LHCN-M2 (cell line): ENCODE results near the gene TMEM59L. TPM values are rescaled to one million over a fixed set of nuclear protein-coding genes. Genes with fewer than 3 reads are reported as not detected.
A peak's percentile ranks its signal among the peaks of the same experiment; 100 is the strongest.
"Not testable (repeated sequence)": the region's sequence is repeated elsewhere in the genome, so short reads cannot be mapped to it uniquely, and the experiment has no call there.

Experiments used
- DNase-seq: peaks from one replicate; pipeline ENCODE4 v3.0.0-alpha.2; 2012; ENCODE audit warnings: low read depth
- total RNA-seq: library from RNA; depleted of rRNA; stranded (reverse); fragments of >200 nt; gene quantifications from 2 replicates; pipeline ENCODE4 v1.2.3, GENCODE V29; 2014

TMEM59L gene
- total RNA-seq, 1 experiment from 2014 or later = 0.11 TPM

DNA sequence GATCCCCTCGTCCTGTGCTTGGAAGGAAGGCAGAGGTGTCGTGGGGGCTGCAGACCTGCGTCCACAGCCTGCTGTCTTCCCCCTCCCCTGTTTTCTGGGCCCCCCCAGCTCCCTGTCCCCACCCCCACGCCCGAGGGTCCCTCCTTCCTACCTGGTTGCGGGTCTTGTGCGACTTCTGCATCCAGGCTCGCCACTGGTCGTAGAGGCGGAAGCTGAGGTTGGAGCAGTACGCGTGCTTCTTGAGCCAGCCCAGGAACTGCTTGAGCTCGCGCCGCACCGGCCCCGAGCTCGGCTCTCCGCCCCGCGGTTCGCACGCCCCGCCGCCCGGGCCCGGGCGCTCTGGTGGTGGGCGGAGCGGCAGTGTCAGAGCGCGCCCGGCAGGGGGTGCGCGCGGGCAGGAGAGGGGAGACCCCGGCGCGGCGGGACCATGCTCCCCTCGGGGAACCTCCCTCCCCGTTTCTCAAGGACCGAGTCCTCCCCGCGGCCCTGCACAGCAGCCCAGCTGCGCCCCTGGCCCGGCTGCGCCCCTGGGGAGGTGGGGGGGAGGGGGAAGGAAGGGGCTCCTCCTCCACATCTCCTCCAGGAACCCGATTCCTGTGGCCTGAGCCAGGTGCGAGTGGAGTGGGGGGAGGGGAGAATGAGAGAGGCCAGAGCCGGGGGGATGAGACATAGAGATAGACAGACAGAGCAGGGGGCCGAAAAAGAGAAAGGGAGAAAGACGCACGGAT, 18.4 kb upstream of the TMEM59L start:
- peak; percentile 36 for DNase-seq

DNA sequence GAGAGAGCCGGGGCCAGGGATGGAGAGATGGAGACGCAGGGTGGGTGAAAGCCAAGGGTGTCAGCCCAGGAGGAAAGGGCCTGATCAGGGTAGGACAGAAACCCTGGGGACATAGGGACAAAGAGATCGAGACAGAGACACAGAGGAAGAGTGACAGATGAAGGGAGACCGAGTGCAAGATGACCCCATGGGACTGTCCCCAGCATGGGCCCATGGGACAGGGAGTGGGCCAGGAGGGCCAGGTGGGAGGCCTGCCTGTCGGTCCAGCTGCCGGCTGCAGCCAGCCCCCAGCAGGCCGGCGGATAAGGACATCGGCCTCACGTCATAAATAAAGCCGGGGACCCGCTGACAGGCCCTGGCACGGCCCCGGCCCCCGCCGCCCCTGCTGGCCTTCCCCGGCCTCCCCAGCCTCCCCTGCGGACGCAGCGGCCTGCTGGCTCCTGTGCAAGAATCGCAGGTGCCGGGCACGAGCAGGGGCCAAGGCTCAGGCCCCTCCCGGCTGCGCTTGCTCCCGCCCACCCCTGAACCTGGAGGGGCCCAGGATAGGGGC, 17.8 kb upstream of the TMEM59L start:
- no peak for DNase-seq

GRCh38 chr19:18595475-18595874, 17.2 kb upstream of the TMEM59L start:
- no peak for DNase-seq

DNA sequence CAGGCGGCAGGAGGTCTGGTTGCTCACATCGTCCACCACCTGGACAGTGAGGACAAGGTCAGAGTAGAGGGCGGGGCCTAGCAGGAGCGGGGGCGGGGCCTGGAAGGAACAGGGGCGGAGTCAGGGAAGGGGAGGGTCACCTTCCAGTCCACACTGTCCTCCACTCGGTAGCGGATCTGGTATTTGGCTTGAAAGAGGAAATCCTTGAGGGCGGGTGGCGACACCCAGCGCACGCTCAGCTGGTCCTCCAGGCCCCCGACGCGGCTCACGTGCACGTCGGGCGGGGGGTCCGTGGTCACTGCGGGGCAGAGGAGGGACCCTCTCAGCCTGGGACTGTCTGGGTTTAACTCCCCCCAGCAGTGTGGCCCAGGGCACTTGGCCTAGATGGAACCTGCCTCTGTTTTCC, 15.9 kb upstream of the TMEM59L start:
- DNase-seq = no peak

DNA sequence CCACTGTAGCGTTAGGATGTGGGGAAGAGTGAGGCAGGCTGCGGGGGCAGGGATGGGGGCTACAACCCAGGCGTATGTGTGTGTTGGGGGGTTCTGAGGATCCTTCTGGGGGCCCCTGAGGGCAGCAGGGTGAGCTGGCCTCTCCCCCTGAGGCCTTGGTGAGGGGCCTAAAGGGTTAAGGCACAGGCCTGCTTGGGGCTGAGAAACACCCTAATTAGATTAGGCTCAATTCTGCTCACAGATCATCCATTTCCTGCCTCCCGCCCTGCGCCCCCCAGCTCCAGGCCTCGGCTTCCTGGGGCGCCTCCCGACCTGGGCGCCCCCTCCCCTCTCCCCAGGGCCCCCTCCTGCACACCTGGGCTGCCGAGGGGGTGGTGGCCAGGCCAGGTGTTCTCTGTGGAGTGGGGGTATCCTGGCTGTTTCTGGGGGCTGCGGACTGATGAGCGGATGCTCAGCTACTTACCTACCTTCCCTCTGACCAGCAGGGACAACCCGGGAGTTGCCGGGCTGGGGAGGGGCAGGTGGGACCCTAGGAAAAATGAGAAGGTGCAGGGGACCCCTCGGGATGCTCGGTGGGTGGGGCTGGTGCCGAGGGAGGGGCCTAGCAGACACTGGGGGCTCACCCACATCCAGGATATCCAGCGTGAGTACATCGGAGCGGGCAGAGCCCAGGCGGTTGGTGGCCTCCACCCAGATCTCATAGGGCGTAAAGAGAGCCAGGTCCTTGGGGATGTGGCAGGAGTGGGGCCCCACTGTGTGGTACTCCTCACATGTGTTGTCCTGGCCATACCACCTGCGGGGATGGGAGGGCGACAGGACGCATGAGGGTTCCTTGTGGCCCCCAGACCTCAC, 14.6 kb upstream of the TMEM59L start:
- no peak for DNase-seq

DNA sequence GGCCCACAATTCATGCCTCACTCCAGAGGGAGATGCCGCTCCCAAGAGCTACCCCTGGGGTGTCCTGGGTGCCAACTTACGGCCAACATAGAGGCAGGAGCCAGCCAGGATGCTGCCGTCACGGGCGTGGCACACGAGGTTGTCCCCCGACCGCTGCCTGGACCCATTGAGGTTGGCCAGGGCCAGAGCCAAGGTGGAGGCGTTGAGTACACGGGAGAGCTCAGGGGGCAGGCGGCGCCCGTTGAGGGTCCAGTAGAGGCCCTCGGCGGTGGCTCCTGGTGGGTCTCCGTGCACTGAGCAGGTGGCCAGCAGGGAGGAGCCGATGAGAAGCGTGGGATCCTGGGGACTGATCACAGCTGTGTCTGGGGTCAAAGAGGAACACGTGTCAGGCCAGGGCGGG, 13.2 kb upstream of the TMEM59L start:
- DNase-seq = no peak

- not testable (repeated sequence) for DNase-seq
Measured at GRCh38 chr19:18600692-18601397, 11.8 kb upstream of the TMEM59L start.

DNA sequence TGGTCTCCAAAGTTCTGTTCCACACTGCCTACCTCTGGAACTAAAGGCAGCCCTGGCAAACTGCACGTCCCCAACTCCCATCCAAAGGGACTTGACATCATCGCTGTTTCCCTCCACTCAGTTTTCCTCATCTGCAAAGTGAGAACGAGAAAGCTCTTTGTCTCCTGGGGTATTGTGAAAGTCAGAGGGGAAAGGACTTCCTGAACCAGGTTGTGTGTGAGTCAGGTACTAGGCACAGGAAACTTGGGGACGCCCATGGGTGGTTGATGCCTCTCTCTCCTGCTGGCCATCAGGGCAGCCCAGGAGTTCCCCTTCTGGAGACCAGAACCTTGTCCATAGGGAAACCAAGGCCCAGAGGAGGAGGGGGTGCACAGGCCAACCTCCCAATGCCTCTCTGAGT, 10.8 kb upstream of the TMEM59L start:
- no peak for DNase-seq

DNA sequence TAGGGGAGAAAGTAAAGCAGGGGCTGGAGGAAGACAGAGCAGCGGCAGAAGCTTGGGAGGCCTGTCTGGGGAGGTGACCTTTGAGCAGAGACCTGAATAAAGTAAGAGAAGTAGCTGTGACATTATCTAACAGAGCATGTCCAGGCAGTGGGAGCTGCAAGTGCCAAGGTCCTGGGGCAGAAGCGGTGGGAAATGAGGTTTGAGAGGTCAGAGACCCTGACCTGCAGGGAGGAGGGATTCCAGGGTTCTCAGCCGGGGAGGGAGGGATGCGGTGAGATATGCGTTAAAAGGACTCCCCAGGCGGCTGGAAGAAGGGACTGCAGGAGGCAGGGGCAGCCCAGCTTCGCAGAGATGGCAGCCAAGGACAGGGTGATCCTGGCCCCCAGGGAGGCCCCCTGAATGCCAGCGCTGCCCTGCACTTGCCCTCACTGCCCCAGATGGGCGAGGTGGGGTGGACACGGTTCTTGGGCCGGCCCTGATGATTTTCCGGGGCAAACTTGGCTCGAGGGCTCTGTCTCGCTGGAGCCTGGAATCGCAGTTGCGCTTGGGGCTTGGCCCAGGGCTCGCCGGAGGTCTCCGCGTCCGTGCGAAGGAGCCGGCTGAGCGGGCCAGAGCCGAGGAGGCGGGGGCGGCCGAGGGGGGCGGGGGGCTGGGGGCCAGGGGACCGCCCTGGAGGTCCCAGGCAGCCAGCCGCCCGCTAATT, 9.3 kb upstream of the TMEM59L start:
- no peak for DNase-seq

DNA sequence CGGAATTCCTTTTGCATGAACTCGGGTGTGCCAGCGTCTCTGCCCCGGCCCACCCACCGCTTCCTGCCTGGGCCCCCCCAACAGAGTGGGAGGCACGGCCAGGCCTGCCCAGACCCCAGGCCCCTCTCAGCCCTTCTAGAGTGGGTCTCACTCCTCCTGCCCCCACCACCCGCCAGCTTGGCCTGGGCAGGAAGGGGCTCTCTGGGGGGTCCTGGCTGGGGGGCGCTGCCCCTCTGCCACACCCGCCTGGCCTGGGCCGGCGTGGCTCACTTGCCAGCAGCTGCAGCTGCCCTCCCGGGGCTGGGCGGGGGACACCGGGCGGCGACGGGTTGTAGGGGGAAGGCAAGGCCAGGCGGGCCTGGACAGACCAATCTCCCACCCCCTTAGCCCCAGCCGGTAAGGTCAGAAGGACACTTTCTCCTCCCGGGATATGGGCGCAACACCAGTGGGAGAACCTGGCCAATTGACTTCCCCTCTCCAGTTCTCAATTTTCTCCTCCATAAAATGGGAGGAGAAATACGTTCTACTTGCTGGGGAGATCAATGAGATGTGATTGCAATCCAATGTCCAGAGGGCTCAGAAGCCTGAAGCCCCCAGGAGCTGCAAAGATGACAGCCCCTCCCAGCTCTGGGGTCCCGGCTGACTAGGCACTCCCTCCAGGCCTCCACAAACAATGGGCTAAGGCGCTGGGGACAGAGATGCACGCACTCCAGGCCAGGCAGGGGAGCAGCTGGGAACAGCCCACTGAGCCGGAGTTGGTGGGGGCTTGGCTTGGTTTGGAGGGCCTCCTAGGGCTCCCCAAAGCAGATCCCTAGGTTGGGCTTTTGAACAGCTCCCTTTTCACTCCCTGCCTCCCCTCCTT, 8.5 kb upstream of the TMEM59L start:
- DNase-seq = no peak

- DNase-seq = no peak
Measured at GRCh38 chr19:18604820-18605159, 7.9 kb upstream of the TMEM59L start.

DNA sequence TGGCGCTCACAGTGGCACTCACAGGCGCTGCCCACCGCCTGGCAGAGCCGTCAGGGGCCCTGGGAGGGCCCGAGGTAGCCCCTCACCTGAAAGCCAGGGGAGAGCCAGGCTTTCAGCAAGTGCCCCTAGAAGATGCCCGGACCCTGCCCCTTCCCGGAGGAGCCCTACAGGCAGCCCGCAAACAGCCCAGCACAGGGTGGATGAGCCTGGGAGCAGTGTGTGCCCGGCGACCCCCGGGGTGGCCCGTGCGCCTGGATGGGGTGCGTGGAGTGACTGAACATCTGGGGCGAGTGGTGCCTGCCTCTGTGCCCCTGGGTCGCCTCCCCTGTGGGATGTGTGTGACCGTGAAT, 7.5 kb upstream of the TMEM59L start:
- no peak for DNase-seq

DNA sequence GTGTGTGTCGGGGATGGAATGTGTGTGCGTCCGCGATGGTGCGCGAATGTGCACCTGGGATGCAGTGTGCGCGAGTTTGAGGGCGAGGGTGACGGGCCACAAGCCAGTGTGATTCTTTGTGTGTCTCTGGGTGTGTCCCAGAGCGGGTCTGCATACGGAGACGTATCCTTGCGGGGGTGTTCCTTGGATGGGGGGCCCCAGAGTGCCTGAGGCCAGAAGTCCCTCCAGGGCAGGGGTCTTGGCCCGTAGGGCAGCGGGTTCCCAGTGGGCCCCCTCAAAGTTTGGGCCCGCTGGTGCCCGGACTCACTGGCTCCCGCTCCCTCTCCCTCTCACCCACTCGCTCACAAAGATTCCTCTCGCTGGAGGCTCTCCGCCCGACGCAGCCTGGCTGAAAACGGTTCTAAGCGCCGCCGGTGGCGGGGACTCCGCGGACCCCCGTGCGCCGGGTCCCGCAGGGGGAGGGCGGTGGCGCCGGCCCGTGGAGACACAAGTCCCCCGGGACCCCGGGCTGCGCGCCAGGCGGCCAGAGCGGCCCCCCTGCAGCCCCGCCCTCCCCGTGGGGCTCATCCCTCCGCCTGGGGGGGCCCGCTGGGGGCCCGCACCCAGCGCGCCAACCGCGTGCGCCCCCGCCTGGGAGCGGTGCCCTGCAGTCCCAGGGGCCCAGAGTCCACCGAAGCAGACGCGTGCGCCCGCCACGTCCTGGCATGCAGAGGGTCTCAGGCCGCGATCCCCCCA, 7.0 kb upstream of the TMEM59L start:
- no peak for DNase-seq

GRCh38 chr19:18606281-18607225, 6.1 kb upstream of the TMEM59L start, which contains the start of gene CRLF1:
TSS of gene CRLF1 (minus strand) at chr19:18606799. CDS start at chr19:18606656, 143 bp downstream.
- DNase-seq = no peak

GRCh38 chr19:18607226-18608101, 5.2 kb upstream of the TMEM59L start:
- DNase-seq = no peak

DNA sequence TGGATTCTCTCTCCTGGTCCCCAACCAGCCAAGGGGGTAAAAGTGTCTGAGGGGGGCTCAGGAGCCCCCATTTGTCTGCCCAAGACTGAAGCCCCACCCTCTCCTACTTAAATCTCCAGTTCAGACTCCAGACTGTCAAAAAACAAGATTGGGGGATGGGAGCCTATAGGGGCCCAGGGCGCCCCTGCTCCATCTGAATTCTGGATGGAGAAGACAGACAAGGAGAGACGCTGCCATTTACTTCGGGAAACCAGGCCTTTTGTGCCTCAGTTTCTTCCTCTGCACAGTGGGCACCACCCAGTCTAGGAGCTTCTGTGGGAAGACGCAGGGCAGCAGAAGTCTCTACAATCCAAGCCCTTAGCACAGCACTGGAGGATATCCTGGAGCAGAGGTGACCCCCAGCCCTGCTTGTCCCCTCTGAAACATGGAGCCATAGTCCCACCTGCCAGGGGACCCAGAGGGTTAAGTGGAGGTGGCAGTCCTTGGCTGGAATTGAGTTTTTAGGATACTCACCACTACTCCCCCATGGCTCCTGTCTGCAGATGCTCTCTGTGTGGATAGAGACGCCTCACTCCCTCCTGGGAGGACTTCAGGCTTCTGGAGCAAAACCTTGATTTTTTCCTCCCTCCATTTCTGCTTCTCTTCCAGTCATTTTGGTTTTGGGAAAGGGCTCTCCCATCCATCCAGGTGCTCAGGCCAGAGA, 4.4 kb upstream of the TMEM59L start:
- DNase-seq = no peak
